IMR-90 (cell line): ENCODE results near the gene PRDM15.

ENCODE experiments used
- MXI1 ChIP-seq: IDR thresholded peaks from 2 replicates; pipeline ENCODE4 v1.6.1; 2012; ENCODE audit warnings: low read depth, mild to moderate bottlenecking, low read length, moderate library complexity, borderline replicate concordance
- POLR2A ChIP-seq: IDR thresholded peaks from 2 replicates; pipeline ENCODE4 v1.6.1; 2012; ENCODE audit warnings: mild to moderate bottlenecking, low read depth, low read length
- RAD21 ChIP-seq: IDR thresholded peaks from 2 replicates; pipeline ENCODE4 v1.6.1; 2012; ENCODE audit warnings: low read length, improper control_type of control experiment
- SMC3 ChIP-seq: fragments of 150-350 bp; IDR thresholded peaks from 2 replicates; pipeline ENCODE4 v1.6.1; 2016; ENCODE audit warnings: low read depth, mild to moderate bottlenecking, antibody characterized with exemption, low read length, moderate library complexity
- TF ChIP-seq, protein P1 (sequence below): conservative IDR thresholded peaks from 2 replicates; pipeline ENCODE4 v1.5.1; 2012; ENCODE audit warnings: mild to moderate bottlenecking, low read depth, low read length, improper control_type of control experiment
- TF ChIP-seq, protein P2 (sequence below): fragments of 150-350 bp; IDR thresholded peaks from 2 replicates; pipeline ENCODE4 v1.6.1; 2016; ENCODE audit warnings: low read depth, mild to moderate bottlenecking, low read length, moderate library complexity, borderline replicate concordance
- TF ChIP-seq, protein P3 (sequence below): fragments of 150-350 bp; IDR thresholded peaks from 2 replicates; pipeline ENCODE4 v1.6.1; 2017; ENCODE audit warnings: mild to moderate bottlenecking, antibody characterized with exemption, low read length, low read depth

DNA sequence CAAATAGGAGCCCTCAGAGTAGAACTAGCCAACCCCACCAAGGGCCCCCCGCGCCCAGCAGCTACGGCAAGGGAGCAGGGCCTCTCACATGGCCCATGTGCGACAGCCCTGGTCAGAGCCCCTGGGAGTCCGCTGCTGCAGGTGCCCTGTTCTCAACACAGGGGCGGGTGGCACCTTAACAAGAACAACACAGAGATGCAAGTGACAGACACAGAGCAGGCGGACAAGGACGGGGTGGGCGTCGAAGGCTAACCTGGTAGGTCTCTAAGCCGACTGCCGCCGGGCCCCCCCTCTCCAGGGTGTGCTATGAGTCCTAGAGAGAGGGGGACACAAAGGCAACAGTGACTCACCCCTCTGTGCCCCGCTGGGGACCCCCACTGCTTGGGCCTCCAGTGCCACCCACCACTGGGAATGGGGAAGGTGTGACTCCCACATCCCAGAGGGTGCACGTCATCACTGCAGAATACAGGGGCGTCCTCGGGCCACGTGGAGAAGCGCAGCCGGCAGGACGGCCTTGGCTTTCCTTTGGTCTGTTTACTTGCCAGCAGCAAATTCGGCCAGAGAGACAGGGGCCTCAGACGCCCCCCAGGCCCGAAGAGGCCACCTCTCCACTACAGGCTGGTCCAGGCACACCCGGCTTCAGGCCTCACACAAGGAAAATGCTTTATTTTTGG lies 44.8 kb downstream of the PRDM15 start:
- TF ChIP-seq, protein P1, sequence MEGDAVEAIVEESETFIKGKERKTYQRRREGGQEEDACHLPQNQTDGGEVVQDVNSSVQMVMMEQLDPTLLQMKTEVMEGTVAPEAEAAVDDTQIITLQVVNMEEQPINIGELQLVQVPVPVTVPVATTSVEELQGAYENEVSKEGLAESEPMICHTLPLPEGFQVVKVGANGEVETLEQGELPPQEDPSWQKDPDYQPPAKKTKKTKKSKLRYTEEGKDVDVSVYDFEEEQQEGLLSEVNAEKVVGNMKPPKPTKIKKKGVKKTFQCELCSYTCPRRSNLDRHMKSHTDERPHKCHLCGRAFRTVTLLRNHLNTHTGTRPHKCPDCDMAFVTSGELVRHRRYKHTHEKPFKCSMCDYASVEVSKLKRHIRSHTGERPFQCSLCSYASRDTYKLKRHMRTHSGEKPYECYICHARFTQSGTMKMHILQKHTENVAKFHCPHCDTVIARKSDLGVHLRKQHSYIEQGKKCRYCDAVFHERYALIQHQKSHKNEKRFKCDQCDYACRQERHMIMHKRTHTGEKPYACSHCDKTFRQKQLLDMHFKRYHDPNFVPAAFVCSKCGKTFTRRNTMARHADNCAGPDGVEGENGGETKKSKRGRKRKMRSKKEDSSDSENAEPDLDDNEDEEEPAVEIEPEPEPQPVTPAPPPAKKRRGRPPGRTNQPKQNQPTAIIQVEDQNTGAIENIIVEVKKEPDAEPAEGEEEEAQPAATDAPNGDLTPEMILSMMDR: no peak
- TF ChIP-seq RAD21 (no peak), MXI1 (no peak), POLR2A (no peak), SMC3 (no peak)
- TF ChIP-seq, protein P2, sequence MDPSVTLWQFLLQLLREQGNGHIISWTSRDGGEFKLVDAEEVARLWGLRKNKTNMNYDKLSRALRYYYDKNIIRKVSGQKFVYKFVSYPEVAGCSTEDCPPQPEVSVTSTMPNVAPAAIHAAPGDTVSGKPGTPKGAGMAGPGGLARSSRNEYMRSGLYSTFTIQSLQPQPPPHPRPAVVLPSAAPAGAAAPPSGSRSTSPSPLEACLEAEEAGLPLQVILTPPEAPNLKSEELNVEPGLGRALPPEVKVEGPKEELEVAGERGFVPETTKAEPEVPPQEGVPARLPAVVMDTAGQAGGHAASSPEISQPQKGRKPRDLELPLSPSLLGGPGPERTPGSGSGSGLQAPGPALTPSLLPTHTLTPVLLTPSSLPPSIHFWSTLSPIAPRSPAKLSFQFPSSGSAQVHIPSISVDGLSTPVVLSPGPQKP: no peak
- TF ChIP-seq, protein P3, sequence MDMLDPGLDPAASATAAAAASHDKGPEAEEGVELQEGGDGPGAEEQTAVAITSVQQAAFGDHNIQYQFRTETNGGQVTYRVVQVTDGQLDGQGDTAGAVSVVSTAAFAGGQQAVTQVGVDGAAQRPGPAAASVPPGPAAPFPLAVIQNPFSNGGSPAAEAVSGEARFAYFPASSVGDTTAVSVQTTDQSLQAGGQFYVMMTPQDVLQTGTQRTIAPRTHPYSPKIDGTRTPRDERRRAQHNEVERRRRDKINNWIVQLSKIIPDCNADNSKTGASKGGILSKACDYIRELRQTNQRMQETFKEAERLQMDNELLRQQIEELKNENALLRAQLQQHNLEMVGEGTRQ: no peak
